Spleen (tissue), 11 donors: ENCODE data around the gene ST6GAL1. TPM values are rescaled to one million over a fixed set of nuclear protein-coding genes. Genes with fewer than 3 reads are reported as not detected.
"Not testable (repeated sequence)": the region's sequence is repeated elsewhere in the genome, so short reads cannot be mapped to it uniquely, and the experiment has no call there.

Source experiments
- DNase-seq: peaks from one replicate; pipeline ENCODE4 v3.0.0-alpha.2; 2020
- H3K27ac ChIP-seq, 8 donors: fragments of 200-600 bp; sonication (generic) in 7 of 8; 1 replicate in 4 of 8; 2 replicates in 4 of 8; pipeline versions ENCODE4 v1.5.0 to v1.8.0; 2016 to 2021; ENCODE audit warnings: inconsistent platforms in 4 of 8, mild to moderate bottlenecking in 4 of 8, moderate library complexity in 1 of 8
- H3K27me3 ChIP-seq, 7 donors: fragments of 200-600 bp; sonication (generic) in 6 of 7; replicated peaks in 1 of 7; 1 replicate in 4 of 7; 2 replicates in 3 of 7; pipeline versions ENCODE4 v1.5.0 to v1.8.0; 2016 to 2021; ENCODE audit warnings: inconsistent platforms in 3 of 7, mild to moderate bottlenecking in 1 of 7
- H3K36me3 ChIP-seq, 6 donors: fragments of 200-600 bp; sonication (generic) in 5 of 6; 1 replicate in 4 of 6; 2 replicates in 2 of 6; pipeline versions ENCODE4 v1.5.0 to v1.8.0; 2016 to 2021; ENCODE audit warnings: inconsistent platforms in 2 of 6
- H3K4me1 ChIP-seq, 6 donors: fragments of 200-600 bp; sonication (generic) in 5 of 6; 1 replicate in 3 of 6; 2 replicates in 3 of 6; pipeline versions ENCODE4 v1.5.0 to v1.8.0; 2016 to 2021; ENCODE audit warnings: inconsistent platforms in 3 of 6
- H3K4me3 ChIP-seq, 8 donors: fragments of 200-600 bp; sonication (generic) in 7 of 8; 1 replicate in 4 of 8; 2 replicates in 4 of 8; pipeline versions ENCODE4 v1.5.0 to v1.8.0; 2016 to 2021; ENCODE audit warnings: inconsistent platforms in 4 of 8, mild to moderate bottlenecking in 4 of 8, moderate library complexity in 2 of 8
- H3K9me3 ChIP-seq, 8 donors: fragments of 200-600 bp; sonication (generic) in 7 of 8; 1 replicate in 4 of 8; 2 replicates in 4 of 8; pipeline versions ENCODE4 v1.5.0 to v1.8.0; 2016 to 2021; ENCODE audit warnings: inconsistent platforms in 4 of 8
- CTCF ChIP-seq, 11 experiments: fragments of 200-600 bp in 7 of 11; fragments of 450-650 bp in 4 of 11; sonication (generic) in 4 of 11; IDR thresholded peaks in 8 of 11; conservative IDR thresholded peaks in 3 of 11; 1 replicate in 7 of 11; 2 replicates in 4 of 11; pipeline versions ENCODE4 v1.4.0 to v1.8.0; 2016 to 2021; ENCODE audit warnings: antibody characterized with exemption in 11 of 11, inconsistent platforms in 4 of 11, mild to moderate bottlenecking in 1 of 11
- POLR2A ChIP-seq, 3 donors: fragments of 450-650 bp; IDR thresholded peaks; one replicate each; pipeline ENCODE4 v1.5.1; 2017; ENCODE audit warnings: antibody characterized with exemption in 3 of 3, mild to moderate bottlenecking in 1 of 3
- POLR2AphosphoS5 ChIP-seq, 3 donors: sonication (generic); formaldehyde crosslinking; IDR thresholded peaks; one replicate each; pipeline ENCODE4 v1.5.1; 2017; ENCODE audit warnings: antibody characterized with exemption in 3 of 3
- WGBS, 5 donors: extraction: QIAGEN DNeasy Blood & Tissue Kit in 3 of 5; methylation state at CpG; one replicate each; pipeline versions ENCODE4 v1.1.5 to v1.1.7; 2013 to 2018; 5-methylcytosine and 5-hydroxymethylcytosine counted together
- intact Hi-C: fragments of 100-400 bp; cut with DNase I; formaldehyde crosslinking; loops from one replicate; pipeline ENCODE4 v1.15.0; 2023; ENCODE audit warnings: low total_unique reads
- polyA plus RNA-seq, 3 donors: library from polyadenylated mRNA; stranded (reverse); fragments of 200-250 nt; gene quantifications; one replicate each; pipeline ENCODE4 v1.2.1, GENCODE V29; 2013
- total RNA-seq, 7 donors: library from RNA; depleted of rRNA in 3 of 7; stranded (reverse); fragments of >200 nt in 3 of 7; fragmentation: NEBNext Ultra II Directional in 4 of 7; extraction: Animal tissue kit (Norgen Biotek cat#: 25700) in 4 of 7; gene quantifications; one replicate each; pipeline versions ENCODE4 v1.1.0 to v1.2.1, GENCODE V29; 2016 to 2021
- donor health status: healthy with polysubstance abuse.
- donor health status: DM: no; HTN: no; CAD: no; lungs with moderate emphysema.
- donor health status: DM: no; HTN: no; CAD: no.
- donor health status: Bipolar disorder and iron deficiency.
- donor health status: healthy.
- donor health status: DM: no; HTN: no; CAD: no.
- donor health status: DM: yes; HTN: yes; CAD: no.

ST6GAL1 gene
- total and polyA plus RNA-seq, 10 donors, result 46.7 to 247 (median 187) TPM

- Histone ChIP-seq H3K27ac (peak overlapping the region in 4 of 8 donors; percentile 1 to 91 (median 84)), H3K36me3 (peaks cover 0 to 45% (median 5%) of the 10 kb centered on the region in 6 donors), H3K9me3 (peaks cover 0 to 2% (median 0%) of the 10 kb centered on the region in 8 donors), H3K27me3 (no peaks in the 10 kb centered on the region), H3K4me3 (no peak overlapping the region), H3K4me1 (peaks cover 32 to 100% (median 71%) of the 10 kb centered on the region in 6 donors)
- 85 to 98% (median 92%) methylated on average over 4 of the region's 4 CpGs for WGBS, 5 donors
- intact Hi-C loops, result no loop called here
- DNase-seq, result no peak
- no peak for TF ChIP-seq CTCF (IDR thresholded peaks at IDR 0.05 in 8 of 11, conservative IDR thresholded peaks at IDR 0.05 in 3 of 11)
- no peak for TF ChIP-seq POLR2A (IDR thresholded peaks at IDR 0.05)
- TF ChIP-seq POLR2AphosphoS5 (IDR thresholded peaks at IDR 0.05), result peak in 1 of 3 donors; percentile 12
Observed at GRCh38 chr3:187002915-187003314, 72.6 kb downstream of the ST6GAL1 start.

GRCh38 chr3:187005827-187006481, 75.6 kb downstream of the ST6GAL1 start:
- peaks cover 35 to 97% (median 60%) of the 10 kb centered on the region in 6 donors for H3K4me1 ChIP-seq
- DNase-seq, result no peak
- TF ChIP-seq POLR2AphosphoS5 (IDR thresholded peaks at IDR 0.05) (peak in 1 of 3 donors; percentile 44), CTCF (IDR thresholded peaks at IDR 0.05 in 8 of 11, conservative IDR thresholded peaks at IDR 0.05 in 3 of 11) (no peak), POLR2A (IDR thresholded peaks at IDR 0.05) (no peak)
- no peaks in the 10 kb centered on the region for H3K27me3 ChIP-seq
- H3K27ac ChIP-seq, result peak overlapping the region in 6 of 8 donors; percentile 16 to 66 (median 62)
- peaks cover 0 to 10% (median 0%) of the 10 kb centered on the region in 8 donors for H3K9me3 ChIP-seq
- no peak overlapping the region for H3K4me3 ChIP-seq
- 56 to 95% (median 88%) methylated on average over 3 of the region's 3 CpGs for WGBS, 5 donors
- peaks cover 0 to 48% (median 5%) of the 10 kb centered on the region in 6 donors for H3K36me3 ChIP-seq
- intact Hi-C loops, result no loop called here

- WGBS, 5 donors, result 46 to 60% (median 53%) methylated on average over 2 of the region's 2 CpGs
Observed at GRCh38 chr3:187006864-187007630, 76.7 kb downstream of the ST6GAL1 start.

GRCh38 chr3:187010382-187010781, 80.1 kb downstream of the ST6GAL1 start:
- intact Hi-C loops, DNase-seq, H3K27me3 ChIP-seq, H3K4me3 ChIP-seq, H3K9me3 ChIP-seq: not testable (repeated sequence)
- WGBS, 5 donors, result 71 to 87% (median 81%) methylated on average over 3 of the region's 3 CpGs
- H3K4me1 ChIP-seq, result peaks cover 60 to 97% (median 79%) of the 10 kb centered on the region in 6 donors
- peak overlapping the region in 2 of 8 donors; percentile 17 to 19 for H3K27ac ChIP-seq
- peaks cover 0 to 47% (median 5%) of the 10 kb centered on the region in 6 donors for H3K36me3 ChIP-seq

More at GRCh38 chr3:187006864-187007630, 76.7 kb downstream of the ST6GAL1 start:
- Histone ChIP-seq H3K4me1 (peaks cover 36 to 97% (median 62%) of the 10 kb centered on the region in 6 donors), H3K4me3 (no peak overlapping the region), H3K36me3 (peaks cover 0 to 48% (median 5%) of the 10 kb centered on the region in 6 donors), H3K27me3 (no peaks in the 10 kb centered on the region), H3K9me3 (peaks cover 0 to 10% (median 0%) of the 10 kb centered on the region in 8 donors), H3K27ac (peak overlapping the region in 6 of 8 donors; percentile 16 to 66 (median 62))
- TF ChIP-seq CTCF (IDR thresholded peaks at IDR 0.05 in 8 of 11, conservative IDR thresholded peaks at IDR 0.05 in 3 of 11) (no peak), POLR2AphosphoS5 (IDR thresholded peaks at IDR 0.05) (peak in 1 of 3 donors; percentile 13)
- intact Hi-C loops, result no loop called here
- no peak for DNase-seq
